ENCODE data around the gene KAZN. TPM values are rescaled to one million over a fixed set of nuclear protein-coding genes. Genes with fewer than 3 reads are reported as not detected.

KAZN gene
- total and polyA plus RNA-seq, 2 of the 8 experiments (the other 6 are each of a cell fraction or from before 2014, with no cell fraction given): 3.7 to 11.8 TPM

GRCh38 chr1:15146971-15147376, 548.5 kb downstream of the KAZN start:
- no peak overlapping the region for H3K18ac ChIP-seq (ENCODE audit: extremely low read depth, low read length)
- no peak overlapping the region for H3K27ac ChIP-seq (ENCODE audit: low read depth, low read length)
- ChIA-PET CTCF (ENCODE audit: partially characterized antibody) (interaction anchor here (0.9 to 2.4 kb wide), 4 partner anchors 18 to 125 kb away, joined by 3 to 11 read pairs (median 4); no protein-coding TSS in a partner anchor), POLR2A (ENCODE audit: partially characterized antibody) (no interaction called here)
- no peaks in the 10 kb centered on the region for H3K23me2 ChIP-seq (ENCODE audit: low read depth, low read length)
- H3K79me2 ChIP-seq (ENCODE audit: control insufficient read depth in 1 of 2, insufficient read depth in 2 of 2, low read length in 2 of 2): no peaks in the 10 kb centered on the region
- H3K4me2 ChIP-seq (ENCODE audit: insufficient read depth in 1 of 2, low read depth in 2 of 2, low read length in 2 of 2): no peak overlapping the region
- H4K20me1 ChIP-seq (replicated peaks in 1 of 2; ENCODE audit: control insufficient read depth in 1 of 2, insufficient read depth in 2 of 2, low read length in 2 of 2): no peaks in the 10 kb centered on the region
- FAIRE-seq (no peak), DNase-seq (ENCODE audit: low read depth in 1 of 2, low spot score in 2 of 2) (no peak)
- no peak overlapping the region for H3K4me3 ChIP-seq (ENCODE audit: extremely low read depth in 1 of 4, insufficient read depth in 2 of 4, low read depth in 3 of 4, low read length in 4 of 4)
- no peak overlapping the region for H2BK120ac ChIP-seq (replicated peaks; ENCODE audit: low read depth, low read length)
- H4K5ac ChIP-seq (ENCODE audit: insufficient read length, low read depth, low read length): no peak overlapping the region
- no peaks in the 10 kb centered on the region; the same call in 1 of the 2 replicates for H3K79me1 ChIP-seq (ENCODE audit: low read depth, low read length)
- no peak overlapping the region for H2BK20ac ChIP-seq (ENCODE audit: low read length)
- TF ChIP-seq BACH1 (IDR thresholded peaks at IDR 0.05; ENCODE audit: low read length) (no peak), USF2 (IDR thresholded peaks at IDR 0.05; ENCODE audit: low read length) (no peak), CHD1 (IDR thresholded peaks at IDR 0.05; ENCODE audit: low read depth, low read length) (no peak), RNF2 (IDR thresholded peaks at IDR 0.05; ENCODE audit: borderline replicate concordance, low read depth, low read length, missing control alignments, poor library complexity, severe bottlenecking) (no peak), ATF3 (IDR thresholded peaks at IDR 0.05; ENCODE audit: insufficient read depth, low read depth, low read length) (no peak), POLR2A (IDR thresholded peaks at IDR 0.05; ENCODE audit: control extremely low read depth in 1 of 2, low read depth in 2 of 2, low read length in 2 of 2) (no peak), CBX8 (IDR thresholded peaks at IDR 0.05; ENCODE audit: borderline replicate concordance, low read depth, low read length) (no peak)
- no peaks in the 10 kb centered on the region for H3K36me3 ChIP-seq (ENCODE audit: control insufficient read depth in 2 of 4, insufficient read depth in 4 of 4, low read length in 3 of 4)
- no peak overlapping the region for H2BK5ac ChIP-seq (ENCODE audit: low read depth, low read length)
- peaks cover 0 to 15% (median 6%) of the 10 kb centered on the region in 4 experiments; a peak in 4 of 7 replicates for H3K27me3 ChIP-seq (replicated peaks in 1 of 4; ENCODE audit: control insufficient read depth in 3 of 4, extremely low read depth in 1 of 4, insufficient read depth in 3 of 4, low read length in 3 of 4)
- H3K4ac ChIP-seq (replicated peaks; ENCODE audit: insufficient read length, low read depth, low read length): no peak overlapping the region
- 78% methylated on average over 4 of the region's 4 CpGs; no CpG with 5 or more reads in 1 of the 2 experiments for WGBS, 2 experiments (ENCODE audit: extremely low coverage in 1 of 2, insufficient coverage in 1 of 2, insufficient read length in 1 of 2, insufficient replicate concordance in 2 of 2, low coverage in 1 of 2, low lambda C conversion rate in 2 of 2, missing lambda C conversion rate in 1 of 2)
- no peak overlapping the region for H2AFZ ChIP-seq (ENCODE audit: low read length)
- no peak overlapping the region for H4K8ac ChIP-seq (ENCODE audit: extremely low read depth, insufficient read depth, low read length)
- no peak overlapping the region for H3K56ac ChIP-seq (replicated peaks; ENCODE audit: insufficient read length, low read depth, low read length)
- H3K9me3 ChIP-seq (ENCODE audit: insufficient read depth in 2 of 2, low read depth in 1 of 2, low read length in 1 of 2): 0 out of 4 replicates have a peak, but pooled peaks cover 0 to 2% of the 10 kb centered on the region in 2 experiments
- H4K91ac ChIP-seq (replicated peaks; ENCODE audit: insufficient read length, low read length): no peak overlapping the region
- no peak overlapping the region for H3K14ac ChIP-seq (ENCODE audit: insufficient read length)
- H3K23ac ChIP-seq (ENCODE audit: insufficient read length): no peak overlapping the region
- no peak overlapping the region for H3K9ac ChIP-seq (replicated peaks in 1 of 4; ENCODE audit: extremely low read depth in 1 of 4, low read depth in 3 of 4, low read length in 3 of 4)
- no peaks in the 10 kb centered on the region; a peak in 1 of 7 replicates for H3K4me1 ChIP-seq (replicated peaks in 1 of 4; ENCODE audit: control insufficient read depth in 3 of 4, insufficient read depth in 4 of 4, low read length in 3 of 4)
- H2BK15ac ChIP-seq (ENCODE audit: low read length): no peak overlapping the region
- no peak overlapping the region for H2BK12ac ChIP-seq (ENCODE audit: low read depth, low read length)
- no peak overlapping the region for H2AK5ac ChIP-seq (ENCODE audit: low read depth, low read length)
